ENCODE results near the gene SLC38A2. TPM values are rescaled to one million over a fixed set of nuclear protein-coding genes. Genes with fewer than 3 reads are reported as not detected.
"Not testable (repeated sequence)": the region's sequence is repeated elsewhere in the genome, so short reads cannot be mapped to it uniquely, and the experiment has no call there.

Gene SLC38A2
- polyA plus RNA-seq (ENCODE audit: insufficient read length in 4 of 4) = 100 to 1,000 TPM; 145 to 278 (median 208) TPM

- peak; percentile 85 to 91 (median 87) for DNase-seq (ENCODE audit: low read depth in 4 of 4, low spot score in 3 of 4)
Measured at GRCh38 chr12:46372544-46373300, at the start of gene SLC38A2. TSS of gene SLC38A2 (minus strand) at chr12:46372773. CDS start at chr12:46371293, 1,480 bp downstream.

DNA sequence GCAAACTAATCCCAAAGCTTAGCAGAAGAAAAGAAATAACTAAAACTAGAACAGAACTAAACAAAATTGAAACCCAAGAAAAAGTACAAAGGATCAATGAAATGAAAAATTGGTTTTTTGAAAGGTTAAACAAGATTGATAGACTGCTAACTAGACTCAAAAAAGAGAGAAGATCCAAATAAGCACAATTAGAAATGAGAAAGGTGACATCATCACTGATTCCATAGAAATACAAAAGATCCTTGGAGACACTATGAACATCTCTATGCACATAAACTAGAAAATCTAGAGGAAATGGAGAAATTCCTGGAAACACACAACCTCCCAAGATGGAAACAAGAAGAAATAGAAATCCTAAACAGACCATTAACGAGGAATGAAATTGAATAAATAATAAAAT is 47.1 kb upstream of the SLC38A2 start:
- DNase-seq (ENCODE audit: low read depth in 4 of 4, low spot score in 3 of 4) = no peak

- no peak for DNase-seq (ENCODE audit: low read depth in 4 of 4, low spot score in 3 of 4)
Measured at GRCh38 chr12:46415552-46415951, 43.0 kb upstream of the SLC38A2 start.

- DNase-seq (ENCODE audit: low read depth in 4 of 4, low spot score in 3 of 4) = no peak
Measured at GRCh38 chr12:46414591-46415268, 42.2 kb upstream of the SLC38A2 start.

DNA sequence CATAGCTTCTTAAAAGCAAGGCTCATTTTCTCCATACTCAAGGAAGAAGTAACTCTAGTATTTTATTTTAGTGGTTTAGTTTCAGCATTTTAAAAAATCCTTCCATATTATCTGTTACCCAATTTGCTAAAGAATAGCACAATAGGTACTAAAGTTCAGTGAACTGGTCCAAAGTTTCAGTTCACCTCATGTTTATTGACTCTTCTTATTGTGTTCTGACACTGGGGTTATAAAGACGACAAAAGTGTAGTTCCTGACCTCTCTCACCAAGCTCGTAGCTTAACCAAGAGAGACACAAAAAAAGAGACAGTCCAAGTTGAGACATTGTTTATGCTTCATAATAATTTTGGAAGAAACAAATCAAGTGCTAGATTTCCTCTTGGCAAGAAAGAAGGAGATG is 40.8 kb upstream of the SLC38A2 start:
- no peak for DNase-seq (ENCODE audit: low read depth in 4 of 4, low spot score in 3 of 4)

GRCh38 chr12:46412857-46413256 is 40.3 kb upstream of the SLC38A2 start:
- no peak for DNase-seq (ENCODE audit: low read depth in 4 of 4, low spot score in 3 of 4)

- DNase-seq (ENCODE audit: low read depth in 4 of 4, low spot score in 3 of 4) = no peak
Measured at GRCh38 chr12:46410495-46410894, 37.9 kb upstream of the SLC38A2 start.

GRCh38 chr12:46409974-46410373 is 37.4 kb upstream of the SLC38A2 start:
- DNase-seq (ENCODE audit: low read depth in 4 of 4, low spot score in 3 of 4) = no peak

- DNase-seq (ENCODE audit: low read depth in 4 of 4, low spot score in 3 of 4) = no peak
Measured at GRCh38 chr12:46409342-46409741, 36.8 kb upstream of the SLC38A2 start.

DNA sequence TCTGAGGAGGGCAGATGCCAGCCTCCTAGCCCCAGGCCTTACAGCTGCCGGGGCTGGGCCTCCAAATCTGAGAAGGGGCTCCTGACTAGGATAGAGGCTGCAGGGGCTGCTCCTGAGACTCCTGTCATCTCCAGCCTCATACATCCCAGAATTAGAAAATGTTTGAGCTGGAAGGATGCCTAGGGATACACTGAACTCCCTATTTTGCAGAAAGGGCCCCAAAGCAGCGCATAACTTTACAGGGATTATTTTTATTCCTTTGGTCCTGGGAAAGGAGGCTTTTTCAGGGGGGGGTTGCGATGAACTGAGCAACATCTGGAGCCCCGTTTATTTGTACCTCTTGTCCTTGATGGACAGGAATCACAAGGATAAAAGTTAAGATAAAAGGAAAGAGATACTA is 35.9 kb upstream of the SLC38A2 start:
- no peak for DNase-seq (ENCODE audit: low read depth in 4 of 4, low spot score in 3 of 4)

DNA sequence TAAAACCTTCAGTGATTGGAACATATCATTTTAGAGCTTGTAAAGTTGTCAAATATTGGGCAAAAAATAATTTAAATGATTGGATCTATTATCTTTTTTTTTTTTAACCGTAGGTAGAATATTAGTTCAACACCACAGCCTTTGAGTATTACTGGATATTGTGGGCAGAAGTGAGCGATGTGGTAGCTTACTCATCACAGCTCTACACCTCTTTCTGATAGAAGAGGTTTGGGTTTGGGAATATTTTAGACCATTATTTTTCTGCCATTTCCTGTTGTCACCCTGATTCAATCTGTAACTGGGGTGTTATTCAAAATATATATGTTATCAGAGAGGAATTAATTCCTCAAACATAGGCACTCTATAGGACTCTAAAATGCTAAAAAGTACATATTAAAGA is 34.8 kb upstream of the SLC38A2 start:
- no peak for DNase-seq (ENCODE audit: low read depth in 4 of 4, low spot score in 3 of 4)

DNA sequence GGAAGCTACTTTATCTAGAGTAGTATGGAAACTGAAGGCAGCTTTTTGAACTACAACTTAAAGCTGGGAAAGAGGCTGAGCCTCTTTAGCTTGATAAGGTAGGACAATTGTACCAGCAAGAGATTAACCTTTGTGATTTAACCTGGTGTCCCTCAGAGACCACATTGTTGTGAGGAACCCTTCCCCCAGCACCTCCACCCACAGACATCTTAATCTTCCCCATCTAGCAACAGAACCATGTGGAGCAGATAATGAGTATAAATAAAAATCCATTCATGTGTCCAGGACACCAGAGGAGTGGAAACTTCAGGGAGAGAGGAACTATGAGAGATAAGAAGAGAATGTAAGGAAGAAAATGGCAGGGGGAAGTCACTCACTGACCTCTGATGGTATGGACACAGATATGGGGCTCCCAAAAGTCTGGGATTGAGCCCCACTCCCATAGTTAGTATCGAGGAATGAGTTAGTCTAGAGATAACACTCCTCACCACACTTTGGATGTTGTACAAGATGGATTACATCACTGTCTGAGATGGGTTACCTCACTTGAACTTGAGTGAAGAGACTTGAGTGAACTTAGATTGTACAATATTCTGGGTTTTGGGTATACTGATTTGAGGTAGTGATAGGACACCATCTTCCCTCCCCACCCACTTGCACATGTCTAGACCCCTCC is 33.9 kb upstream of the SLC38A2 start:
- no peak for DNase-seq (ENCODE audit: low read depth in 4 of 4, low spot score in 3 of 4)

GRCh38 chr12:46404733-46405132 is 32.2 kb upstream of the SLC38A2 start:
- DNase-seq (ENCODE audit: low read depth in 4 of 4, low spot score in 3 of 4) = no peak

DNA sequence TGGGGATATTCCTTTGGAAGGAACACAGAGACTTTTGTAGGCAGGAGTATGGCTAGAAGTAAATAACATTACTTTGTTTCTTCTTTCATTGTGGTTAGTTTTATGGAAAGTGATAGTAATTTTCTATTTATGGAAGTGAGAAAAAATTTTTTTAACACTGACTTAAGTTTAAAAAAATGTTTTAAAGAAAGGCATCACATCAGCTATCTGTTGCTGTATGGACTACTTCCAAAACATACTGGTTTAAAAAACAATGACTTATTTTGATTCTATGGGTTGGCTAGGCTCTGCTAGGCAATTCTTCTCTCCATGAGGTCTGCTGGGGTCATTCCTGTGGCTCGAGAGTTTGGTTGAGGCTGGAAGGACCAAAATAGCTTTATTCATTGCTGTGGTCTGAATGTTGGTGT is 31.7 kb upstream of the SLC38A2 start:
- DNase-seq (ENCODE audit: low read depth in 4 of 4, low spot score in 3 of 4) = no peak

DNA sequence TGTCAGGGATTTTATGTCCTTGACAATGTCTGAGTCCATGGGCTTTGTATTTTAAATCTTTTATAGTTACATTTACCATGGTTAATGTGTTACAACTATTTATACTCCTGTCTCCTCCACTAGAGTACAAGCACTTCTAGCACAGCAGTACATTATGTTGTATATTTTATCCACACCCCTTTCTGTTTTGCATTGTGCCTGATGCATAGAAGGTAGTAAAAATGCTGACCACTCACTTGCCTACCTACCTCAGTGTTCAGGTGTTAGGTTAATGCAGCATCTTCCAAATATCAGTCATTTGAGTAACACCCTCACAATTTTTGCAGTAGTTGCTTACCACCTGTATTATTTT is 31.1 kb upstream of the SLC38A2 start:
- no peak for DNase-seq (ENCODE audit: low read depth in 4 of 4, low spot score in 3 of 4)

DNA sequence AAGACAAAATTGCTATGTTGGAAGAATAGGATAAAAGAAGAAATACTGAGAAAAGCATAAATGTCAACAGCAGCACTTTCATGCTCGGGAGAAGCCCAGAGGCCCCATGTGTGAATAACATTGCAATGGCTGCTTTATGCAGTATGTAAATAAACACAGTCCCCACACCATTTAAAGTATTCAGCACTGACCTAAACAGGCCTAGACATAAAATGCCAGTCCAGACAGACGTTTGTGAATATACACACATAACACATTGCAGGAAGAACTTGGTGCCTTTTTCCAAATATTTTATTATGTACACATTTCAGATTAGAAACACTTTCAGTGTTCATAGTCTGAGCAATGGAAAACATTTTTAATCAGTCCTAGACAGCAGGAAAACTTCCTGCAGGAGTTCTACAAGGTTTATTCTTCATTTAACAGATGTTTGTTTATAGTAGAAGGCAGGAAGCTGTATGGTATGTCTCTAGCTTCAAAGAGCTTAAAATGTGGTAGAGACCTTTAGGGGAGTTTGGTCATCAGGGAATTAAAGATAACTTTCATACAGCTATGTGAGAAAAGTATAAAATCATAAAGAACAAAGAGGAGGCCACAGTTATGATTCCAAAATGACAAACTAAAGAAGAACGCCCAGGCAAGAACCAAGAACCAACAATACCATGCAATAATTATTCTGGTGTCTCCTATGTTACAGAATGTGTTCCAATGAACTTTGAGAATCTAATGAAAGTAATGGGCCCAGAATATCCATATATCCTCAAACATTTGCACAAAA is 30.6 kb upstream of the SLC38A2 start:
- DNase-seq (ENCODE audit: low read depth in 4 of 4, low spot score in 3 of 4) = no peak

GRCh38 chr12:46402451-46402850 is 29.9 kb upstream of the SLC38A2 start:
- no peak for DNase-seq (ENCODE audit: low read depth in 4 of 4, low spot score in 3 of 4)

DNA sequence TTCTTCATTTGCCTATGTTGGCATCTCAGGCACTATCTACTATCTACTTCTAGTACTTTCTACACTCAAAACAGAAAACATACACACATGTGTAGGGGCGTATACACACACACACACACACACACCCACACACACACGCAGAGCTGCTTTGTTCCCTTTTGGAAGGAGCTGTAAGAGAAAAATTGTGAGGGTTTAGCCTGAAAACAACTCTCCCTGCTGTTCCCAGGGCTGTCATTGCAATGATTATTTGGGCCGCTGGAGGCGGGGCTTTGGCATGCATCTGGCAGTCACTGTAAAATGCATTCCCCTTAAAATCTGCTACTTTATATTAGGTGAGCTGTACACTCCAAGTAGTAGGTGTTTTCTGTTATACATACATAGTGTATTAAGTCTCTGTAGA is 29.1 kb upstream of the SLC38A2 start:
- no peak for DNase-seq (ENCODE audit: low read depth in 4 of 4, low spot score in 3 of 4)

GRCh38 chr12:46400406-46400805 is 27.8 kb upstream of the SLC38A2 start:
- DNase-seq (ENCODE audit: low read depth in 4 of 4, low spot score in 3 of 4) = no peak

DNA sequence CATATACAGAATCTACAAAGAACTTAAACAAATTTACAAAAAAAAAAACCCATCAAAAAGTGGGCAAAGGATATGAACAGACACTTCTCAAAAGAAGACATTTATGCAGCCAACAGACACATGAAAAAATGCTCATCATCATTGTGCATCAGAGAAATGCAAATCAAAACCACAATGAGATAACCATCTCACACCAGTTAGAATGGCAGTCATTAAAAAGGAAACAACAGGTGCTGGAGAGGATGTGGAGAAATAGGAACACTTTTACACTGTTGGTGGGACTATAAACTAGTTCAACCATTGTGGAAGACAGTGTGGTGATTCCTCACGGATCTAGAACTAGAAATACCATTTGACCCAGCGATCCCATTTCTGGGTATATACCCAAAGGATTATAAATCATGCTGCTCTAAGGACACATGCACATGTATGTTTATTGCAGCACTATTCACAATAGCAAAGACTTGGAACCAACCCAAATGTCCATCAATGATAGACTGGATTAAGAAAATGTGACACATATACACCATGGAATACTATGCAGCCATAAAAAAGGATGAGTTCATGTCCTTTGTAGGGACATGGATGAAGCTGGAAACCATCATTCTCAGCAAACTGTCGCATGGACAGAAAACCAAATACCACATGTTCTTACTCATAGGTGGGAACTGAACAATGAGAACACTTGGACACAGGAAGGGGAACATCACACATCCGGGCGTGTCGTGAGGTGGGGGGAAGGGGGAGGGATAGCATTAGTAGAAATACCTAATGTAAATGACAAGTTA is 27.1 kb upstream of the SLC38A2 start:
- DNase-seq (ENCODE audit: low read depth in 4 of 4, low spot score in 3 of 4) = not testable (repeated sequence)

Measured in right renal pelvis (tissue), 4 donors.